BE2C (cell line): Measurements from ENCODE around the gene FOXRED1.
"Not testable (repeated sequence)": the region's sequence is repeated elsewhere in the genome, so short reads cannot be mapped to it uniquely, and the experiment has no call there.

Source experiments
- DNase-seq: peaks from one replicate; pipeline ENCODE4 v3.0.0-alpha.2; 2020
- H3K27me3 ChIP-seq: fragments of 250-450 bp; sonication (Bioruptor Pico); 2 replicates; pipeline ENCODE4 v1.5.1; 2020; ENCODE audit warnings: mild to moderate bottlenecking
- H3K36me3 ChIP-seq: fragments of 250-450 bp; sonication (Bioruptor Pico); 2 replicates; pipeline ENCODE4 v1.5.1; 2020; ENCODE audit warnings: mild to moderate bottlenecking
- H3K4me1 ChIP-seq: fragments of 250-450 bp; sonication (Bioruptor Pico); 2 replicates; pipeline ENCODE4 v1.5.1; 2020
- H3K4me3 ChIP-seq: 2 replicates; pipeline ENCODE4 v1.5.1; 2011; ENCODE audit warnings: low read depth, low read length
- H3K9me3 ChIP-seq: fragments of 250-450 bp; sonication (Bioruptor Pico); 2 replicates; pipeline ENCODE4 v1.5.1; 2020
- CTCF ChIP-seq: IDR thresholded peaks from 2 replicates; pipeline ENCODE4 v1.5.1; 2012; ENCODE audit warnings: mild to moderate bottlenecking, low read depth, low read length

FOXRED1 gene

GRCh38 chr11:126254819-126255218 lies 14.1 kb upstream of the FOXRED1 start:
- H3K4me1 ChIP-seq: no peaks in the 10 kb centered on the region
- no peak for TF ChIP-seq CTCF
- no peak for DNase-seq
- H3K9me3 ChIP-seq: no peaks in the 10 kb centered on the region
- H3K36me3 ChIP-seq: peaks cover 41% of the 10 kb centered on the region
- no peaks in the 10 kb centered on the region for H3K27me3 ChIP-seq
- H3K4me3 ChIP-seq: no peak overlapping the region

GRCh38 chr11:126255507-126255906 lies 13.4 kb upstream of the FOXRED1 start:
- peaks cover 41% of the 10 kb centered on the region for H3K36me3 ChIP-seq
- H3K9me3 ChIP-seq, H3K4me3 ChIP-seq, H3K27me3 ChIP-seq, H3K4me1 ChIP-seq, DNase-seq: not testable (repeated sequence)

- peaks cover 44% of the 10 kb centered on the region for H3K36me3 ChIP-seq
- no peak for DNase-seq
Observed at GRCh38 chr11:126256216-126256615, 12.7 kb upstream of the FOXRED1 start.

GRCh38 chr11:126257144-126257543 lies 11.8 kb upstream of the FOXRED1 start:
- Histone ChIP-seq H3K36me3 (peaks cover 53% of the 10 kb centered on the region), H3K9me3 (no peaks in the 10 kb centered on the region), H3K4me3 (no peak overlapping the region), H3K4me1 (no peaks in the 10 kb centered on the region), H3K27me3 (no peaks in the 10 kb centered on the region)
- TF ChIP-seq CTCF: no peak
- DNase-seq: no peak

More at GRCh38 chr11:126256216-126256615, 12.7 kb upstream of the FOXRED1 start:
- H3K9me3 ChIP-seq: no peaks in the 10 kb centered on the region
- no peaks in the 10 kb centered on the region for H3K4me1 ChIP-seq
- TF ChIP-seq CTCF: no peak
- H3K4me3 ChIP-seq: no peak overlapping the region
- no peaks in the 10 kb centered on the region for H3K27me3 ChIP-seq

- Histone ChIP-seq H3K36me3 (peaks cover 59% of the 10 kb centered on the region), H3K27me3 (no peaks in the 10 kb centered on the region), H3K4me3 (no peak overlapping the region), H3K4me1 (no peaks in the 10 kb centered on the region), H3K9me3 (no peaks in the 10 kb centered on the region)
- DNase-seq: no peak
- no peak for TF ChIP-seq CTCF
Observed at GRCh38 chr11:126257764-126258163, 11.2 kb upstream of the FOXRED1 start.

GRCh38 chr11:126262216-126262615 lies 6.7 kb upstream of the FOXRED1 start:
- DNase-seq: no peak
- TF ChIP-seq CTCF: no peak
- Histone ChIP-seq H3K9me3 (no peaks in the 10 kb centered on the region), H3K4me3 (no peak overlapping the region), H3K4me1 (no peaks in the 10 kb centered on the region), H3K27me3 (no peaks in the 10 kb centered on the region), H3K36me3 (peaks cover 73% of the 10 kb centered on the region)

GRCh38 chr11:126263489-126263888 lies 5.5 kb upstream of the FOXRED1 start:
- Histone ChIP-seq H3K4me1 (no peaks in the 10 kb centered on the region), H3K27me3 (no peaks in the 10 kb centered on the region), H3K4me3 (no peak overlapping the region), H3K36me3 (peaks cover 69% of the 10 kb centered on the region), H3K9me3 (no peaks in the 10 kb centered on the region)
- no peak for TF ChIP-seq CTCF
- DNase-seq: no peak
